CD14-positive monocyte (primary cell): ENCODE measurements around the gene STUM. TPM values are rescaled to one million over a fixed set of nuclear protein-coding genes. Genes with fewer than 3 reads are reported as not detected.
A peak's percentile ranks its signal among the peaks of the same experiment; 100 is the strongest.

Experiments used
- DNase-seq, 3 donors: peaks; one replicate each; pipeline ENCODE4 v3.0.0-alpha.2; 2011 to 2022
- H2AFZ ChIP-seq: 2 replicates; pipeline ENCODE4 v1.6.0; 2012; ENCODE audit warnings: mild to moderate bottlenecking, low read depth, low read length, inconsistent platforms; ENCODE audit not compliant: insufficient read depth, poor library complexity, severe bottlenecking
- H3K27ac ChIP-seq, 2 donors: 1 replicate in 1 of 2; 2 replicates in 1 of 2; pipeline ENCODE4 v1.5.1; 2012 to 2013; ENCODE audit warnings: low read length in 2 of 2, control low read depth in 1 of 2, inconsistent platforms in 1 of 2, low read depth in 1 of 2, mild to moderate bottlenecking in 1 of 2
- H3K27me3 ChIP-seq, 2 donors: one replicate each; pipeline versions ENCODE4 v1.6.0 to v1.6.1; 2011 to 2013; ENCODE audit warnings: low read length in 2 of 2; ENCODE audit not compliant: control insufficient read depth in 2 of 2, insufficient read depth in 2 of 2
- H3K36me3 ChIP-seq, 2 donors: replicated peaks in 1 of 2; 1 replicate in 1 of 2; 2 replicates in 1 of 2; pipeline versions ENCODE4 v1.5.1 to v1.6.1; 2012 to 2013; ENCODE audit warnings: low read length in 2 of 2, control low read depth in 1 of 2, inconsistent platforms in 1 of 2, mild to moderate bottlenecking in 1 of 2; ENCODE audit not compliant: insufficient read depth in 2 of 2, control insufficient read depth in 1 of 2
- H3K4me1 ChIP-seq, 2 donors: 1 replicate in 1 of 2; 2 replicates in 1 of 2; pipeline versions ENCODE4 v1.5.1 to v1.6.1; 2012 to 2013; ENCODE audit warnings: low read length in 2 of 2, control low read depth in 1 of 2, inconsistent platforms in 1 of 2, mild to moderate bottlenecking in 1 of 2, moderate library complexity in 1 of 2; ENCODE audit not compliant: insufficient read depth in 2 of 2, control insufficient read depth in 1 of 2
- H3K4me2 ChIP-seq: replicated peaks from 2 replicates; pipeline ENCODE3; 2012; ENCODE audit warnings: low read length, moderate library complexity, mild to moderate bottlenecking; ENCODE audit not compliant: poor library complexity, severe bottlenecking; ENCODE audit errors: extremely low read depth
- H3K4me3 ChIP-seq, 3 experiments: fragments of 200-600 bp in 1 of 3; sonication (generic) in 1 of 3; replicated peaks in 1 of 3; 1 replicate in 2 of 3; 2 replicates in 1 of 3; pipeline ENCODE4 v1.5.1; 2011 to 2013; ENCODE audit warnings: low read length in 3 of 3, mild to moderate bottlenecking in 3 of 3, control low read depth in 2 of 3, low read depth in 2 of 3, inconsistent platforms in 1 of 3, moderate library complexity in 1 of 3
- H3K79me2 ChIP-seq: 2 replicates; pipeline ENCODE4 v1.6.0; 2012; ENCODE audit warnings: mild to moderate bottlenecking, control low read depth, inconsistent platforms, low read length, moderate library complexity; ENCODE audit not compliant: insufficient read depth
- H3K9ac ChIP-seq: 2 replicates; pipeline ENCODE4 v1.6.0; 2017; ENCODE audit warnings: low read length, mild to moderate bottlenecking; ENCODE audit not compliant: insufficient read depth, poor library complexity, severe bottlenecking
- H3K9me3 ChIP-seq, 2 donors: replicated peaks in 1 of 2; 1 replicate in 1 of 2; 2 replicates in 1 of 2; pipeline versions ENCODE4 v1.5.1 to v1.6.1; 2012 to 2013; ENCODE audit warnings: low read length in 2 of 2, control low read depth in 1 of 2; ENCODE audit not compliant: control insufficient read depth in 1 of 2, insufficient read depth in 1 of 2
- H4K20me1 ChIP-seq: 2 replicates; pipeline ENCODE4 v1.6.0; 2012; ENCODE audit warnings: mild to moderate bottlenecking, low read length, control low read depth, moderate library complexity; ENCODE audit not compliant: insufficient read depth
- H3K27ac Mint-ChIP-seq, 7 donors: one replicate each; pipeline ENCODE4 v1.8.0; 2020; ENCODE audit warnings: mild to moderate bottlenecking in 7 of 7, mixed read lengths in 7 of 7, moderate library complexity in 6 of 7, inconsistent platforms in 2 of 7
- H3K27me3 Mint-ChIP-seq, 3 donors: one replicate each; pipeline ENCODE4 v1.8.0; 2021 to 2022; ENCODE audit warnings: low read depth in 3 of 3, mild to moderate bottlenecking in 3 of 3, mixed read lengths in 3 of 3, moderate library complexity in 3 of 3, inconsistent platforms in 1 of 3
- H3K36me3 Mint-ChIP-seq, 2 donors: one replicate each; pipeline ENCODE4 v1.8.0; 2020; ENCODE audit warnings: mixed read lengths in 2 of 2, inconsistent platforms in 1 of 2, mild to moderate bottlenecking in 1 of 2
- H3K4me1 Mint-ChIP-seq: one replicate; pipeline ENCODE4 v1.8.0; 2020; ENCODE audit warnings: mild to moderate bottlenecking, mixed read lengths
- H3K4me3 Mint-ChIP-seq, 2 donors: one replicate each; pipeline ENCODE4 v1.8.0; 2020; ENCODE audit warnings: mild to moderate bottlenecking in 2 of 2, mixed read lengths in 2 of 2, moderate library complexity in 1 of 2
- H3K9me3 Mint-ChIP-seq, 7 donors: one replicate each; pipeline ENCODE4 v1.8.0; 2020 to 2022; ENCODE audit warnings: mixed read lengths in 7 of 7, mild to moderate bottlenecking in 6 of 7, moderate library complexity in 6 of 7, inconsistent platforms in 2 of 7
- CTCF ChIP-seq: fragments of 200-600 bp; IDR thresholded peaks from one replicate; pipeline ENCODE4 v1.8.0; 2022; ENCODE audit warnings: antibody characterized with exemption, mild to moderate bottlenecking
- WGBS: methylation state at CpG from one replicate; pipeline ENCODE4 v1.1.5; 2013; ENCODE audit warnings: missing lambda C conversion rate; ENCODE audit not compliant: insufficient coverage; 5-methylcytosine and 5-hydroxymethylcytosine counted together
- intact Hi-C, 2 donors: fragments of 100-400 bp; cut with micrococcal nuclease; formaldehyde crosslinking; loops; one replicate each; pipeline versions ENCODE4 v1.15.0 to v1.15.1; 2023
- polyA plus RNA-seq, 3 donors: library from polyadenylated mRNA; depleted of rRNA in 1 of 3; unstranded in 2 of 3; stranded (reverse) in 1 of 3; fragments of 300-500 nt in 2 of 3; fragments of >200 nt in 1 of 3; fragmentation: Illumina TruSeq in 2 of 3; gene quantifications; 1 replicate in 2 of 3; 2 replicates in 1 of 3; pipeline ENCODE4 v1.2.3, GENCODE V29; 2012 to 2021

STUM gene
- polyA plus RNA-seq, 3 donors: not detected

- H3K9ac ChIP-seq: no peak overlapping the region
- H3K79me2 ChIP-seq: no peaks in the 10 kb centered on the region
- Mint-ChIP-seq H3K9me3 (no peaks in the 10 kb centered on the region), H3K27me3 (peaks cover 3 to 7% (median 4%) of the 10 kb centered on the region in 3 donors), H3K4me3 (no peak overlapping the region), H3K36me3 (no peaks in the 10 kb centered on the region), H3K4me1 (no peaks in the 10 kb centered on the region), H3K27ac (no peak overlapping the region)
- no peaks in the 10 kb centered on the region for H3K36me3 ChIP-seq
- no peak overlapping the region for H3K4me3 ChIP-seq
- H3K4me2 ChIP-seq: no peak overlapping the region
- peaks cover 0 to 2% of the 10 kb centered on the region in 2 donors for H3K27me3 ChIP-seq
- no peaks in the 10 kb centered on the region for H4K20me1 ChIP-seq
- no peaks in the 10 kb centered on the region for H3K4me1 ChIP-seq
- WGBS: 97% methylated on average over 8 of the region's 9 CpGs
- no peak for TF ChIP-seq CTCF
- no peaks in the 10 kb centered on the region for H3K9me3 ChIP-seq
- intact Hi-C loops: no loop called here
- no peak overlapping the region for H2AFZ ChIP-seq
- DNase-seq: no peak
- H3K27ac ChIP-seq: no peak overlapping the region
Observed at GRCh38 chr1:226604560-226605317, 56.2 kb downstream of the STUM start.

- intact Hi-C loops: no loop called here
- no peaks in the 10 kb centered on the region for H3K4me1 ChIP-seq
- TF ChIP-seq CTCF: no peak
- peaks cover 3 to 10% (median 4%) of the 10 kb centered on the region in 3 donors for H3K27me3 Mint-ChIP-seq
- 88% methylated on average over 2 of the region's 9 CpGs for WGBS
- H3K4me1 Mint-ChIP-seq: no peaks in the 10 kb centered on the region
- no peak overlapping the region for H3K4me2 ChIP-seq
- H3K36me3 Mint-ChIP-seq: no peaks in the 10 kb centered on the region
- H3K9me3 Mint-ChIP-seq: no peaks in the 10 kb centered on the region
- no peaks in the 10 kb centered on the region for H3K36me3 ChIP-seq
- no peaks in the 10 kb centered on the region for H3K79me2 ChIP-seq
- H3K4me3 ChIP-seq: no peak overlapping the region
- H3K9me3 ChIP-seq: no peaks in the 10 kb centered on the region
- H3K9ac ChIP-seq: no peak overlapping the region
- peaks cover 0 to 2% of the 10 kb centered on the region in 2 donors for H3K27me3 ChIP-seq
- peak overlapping the region in 1 of 7 donors; percentile 58 for H3K27ac Mint-ChIP-seq
- H2AFZ ChIP-seq: no peak overlapping the region
- no peak overlapping the region for H3K27ac ChIP-seq
- no peak for DNase-seq
- H4K20me1 ChIP-seq: no peaks in the 10 kb centered on the region
- H3K4me3 Mint-ChIP-seq: no peak overlapping the region
Observed at GRCh38 chr1:226605318-226605950, 56.9 kb downstream of the STUM start.
